Motor neuron (in vitro differentiated cells): ENCODE results near the gene DTD2. TPM values are rescaled to one million over a fixed set of nuclear protein-coding genes. Genes with fewer than 3 reads are reported as not detected.

Source experiments
- ATAC-seq, 8 experiments: fragments of 200-7000 bp; cut with Tn5 transposase; replicated peaks in 6 of 8; 2 replicates each; pipeline ENCODE4 v1.8.0; 2021; ENCODE audit warnings: mild to moderate bottlenecking in 8 of 8, moderate library complexity in 8 of 8
- H3K27ac ChIP-seq, 2 donors: fragments of 250-450 bp; sonication (Bioruptor Pico); 2 replicates each; pipeline ENCODE4 v1.9.0; 2021; ENCODE audit warnings: antibody characterized with exemption in 2 of 2, mild to moderate bottlenecking in 2 of 2, moderate library complexity in 1 of 2
- H3K4me1 ChIP-seq, 2 donors: fragments of 250-450 bp; sonication (Bioruptor Pico); replicated peaks in 1 of 2; 2 replicates each; pipeline ENCODE4 v1.6.1; 2021; ENCODE audit warnings: antibody characterized with exemption in 2 of 2, mild to moderate bottlenecking in 2 of 2, moderate library complexity in 1 of 2
- H3K4me3 ChIP-seq, 5 donors: fragments of 250-450 bp; sonication (Bioruptor Pico); 2 replicates each; pipeline ENCODE4 v1.9.0; 2021; ENCODE audit warnings: antibody characterized with exemption in 5 of 5, mild to moderate bottlenecking in 5 of 5, moderate library complexity in 4 of 5
- WGBS, 10 experiments: fragments of 450-650 bp; shearing (Covaris generic); methylation state at CpG; one replicate each; pipeline ENCODE4 v1.0.0; 2022; 5-methylcytosine and 5-hydroxymethylcytosine counted together
- in situ Hi-C, 9 experiments: fragments of 400-800 bp; cut with MboI; loops; one replicate each; pipeline ENCODE4 v1.15.0; 2021; ENCODE audit warnings: low sequenced_read_pairs in 9 of 9, low pct_unique_long_range_greater_than_20kb in 2 of 9; ENCODE audit not compliant: unreplicated experiment in 9 of 9
- total RNA-seq, 8 experiments: library from RNA; unstranded; fragments of 300-600 nt; gene quantifications; 2 replicates each; pipeline versions ENCODE4 v1.2.3 to v1.2.4, GENCODE V29; 2022

DTD2 gene
- 10 to 100 TPM; 16.1 to 29.3 (median 23.3) TPM for total RNA-seq

- ATAC-seq: peak; percentile 97 to 99 (median 98)
Observed at GRCh38 chr14:31456841-31457664, at the start of gene DTD2. Gene DTD2 (minus strand): TSS chr14:31457506. CDS start chr14:31457393, 113 bp downstream.

GRCh38 chr14:31505411-31505810, 48.1 kb upstream of the DTD2 start:
- in situ Hi-C loops: loop anchor here in 5 of 9 experiments (25.0 kb wide), 3 partner anchors 407 to 757 kb away; no protein-coding TSS in a partner anchor
- Histone ChIP-seq H3K4me1 (no peaks in the 10 kb centered on the region), H3K27ac (no peak overlapping the region), H3K4me3 (no peak overlapping the region)
- WGBS, 10 experiments: 0 to 100% (median 100%) methylated on average over 1 of the region's 1 CpG; no CpG with 5 or more reads in 6 of the 10 experiments
- ATAC-seq: peak in 1 of 8 experiments; percentile 39

More at GRCh38 chr14:31456841-31457664, at the start of gene DTD2:
- in situ Hi-C loops: no loop called here
- Histone ChIP-seq H3K4me3 (peak within 1 kb of the TSS; percentile 54 to 84 (median 70)), H3K27ac (peak within 1 kb of the TSS; percentile 88 to 96), H3K4me1 (peaks cover 9 to 17% of the 10 kb centered on the region in 2 donors)
- 0 to 7% (median 0%) methylated on average over 1 to 28 of the region's 70 CpGs for WGBS, 10 experiments

- Histone ChIP-seq H3K4me3 (no peak overlapping the region), H3K27ac (no peak overlapping the region), H3K4me1 (no peaks in the 10 kb centered on the region)
- no peak for ATAC-seq
- 0 to 89% (median 59%) methylated on average over 1 to 2 of the region's 2 CpGs; no CpG with 5 or more reads in 3 of the 10 experiments for WGBS, 10 experiments
- in situ Hi-C loops: loop anchor here in 5 of 9 experiments (25.0 kb wide), 3 partner anchors 410 to 760 kb away; no protein-coding TSS in a partner anchor
Observed at GRCh38 chr14:31501870-31502269, 44.6 kb upstream of the DTD2 start.

- Histone ChIP-seq H3K4me1 (no peaks in the 10 kb centered on the region), H3K4me3 (no peak overlapping the region), H3K27ac (no peak overlapping the region)
- WGBS, 10 experiments: 33 to 100% (median 80%) methylated on average over 1 to 6 of the region's 8 CpGs; no CpG with 5 or more reads in 1 of the 10 experiments
- in situ Hi-C loops: no loop called here
- no peak for ATAC-seq
Observed at GRCh38 chr14:31492759-31493498, 35.6 kb upstream of the DTD2 start.

GRCh38 chr14:31489691-31490090, 32.4 kb upstream of the DTD2 start:
- in situ Hi-C loops: no loop called here
- Histone ChIP-seq H3K27ac (no peak overlapping the region), H3K4me3 (no peak overlapping the region), H3K4me1 (no peaks in the 10 kb centered on the region)
- ATAC-seq: no peak

GRCh38 chr14:31487886-31488285, 30.6 kb upstream of the DTD2 start, which contains the start of gene GPR33:
Gene GPR33 (minus strand): TSS chr14:31488039. CDS start chr14:31483965, 4,074 bp downstream.
- ATAC-seq: no peak
- Histone ChIP-seq H3K4me3 (no peak within 1 kb of the TSS), H3K27ac (no peak within 1 kb of the TSS), H3K4me1 (no peaks in the 10 kb centered on the region)
- WGBS, 10 experiments: 0 to 100% (median 40%) methylated on average over 1 of the region's 1 CpG; no CpG with 5 or more reads in 3 of the 10 experiments
- in situ Hi-C loops: no loop called here

GRCh38 chr14:31486764-31487163, 29.5 kb upstream of the DTD2 start:
- 37 to 100% (median 83%) methylated on average over 1 to 2 of the region's 2 CpGs; no CpG with 5 or more reads in 5 of the 10 experiments for WGBS, 10 experiments
- Histone ChIP-seq H3K4me1 (no peaks in the 10 kb centered on the region), H3K4me3 (no peak overlapping the region), H3K27ac (no peak overlapping the region)
- in situ Hi-C loops: no loop called here
- ATAC-seq: no peak

GRCh38 chr14:31484754-31485153, 27.4 kb upstream of the DTD2 start:
- ATAC-seq: no peak
- Histone ChIP-seq H3K4me3 (no peak overlapping the region), H3K4me1 (no peaks in the 10 kb centered on the region), H3K27ac (no peak overlapping the region)
- WGBS, 10 experiments: 85 to 100% (median 97%) methylated on average over 1 to 3 of the region's 3 CpGs; no CpG with 5 or more reads in 6 of the 10 experiments
- in situ Hi-C loops: no loop called here

- Histone ChIP-seq H3K4me3 (no peak overlapping the region), H3K27ac (no peak overlapping the region), H3K4me1 (no peaks in the 10 kb centered on the region)
- WGBS, 10 experiments: 16 to 98% (median 70%) methylated on average over 1 to 4 of the region's 4 CpGs; no CpG with 5 or more reads in 2 of the 10 experiments
- in situ Hi-C loops: no loop called here
- ATAC-seq: no peak
Observed at GRCh38 chr14:31480156-31480555, 22.9 kb upstream of the DTD2 start.

- ATAC-seq: peak in 5 of 8 experiments; percentile 19 to 71 (median 39)
- Histone ChIP-seq H3K4me1 (no peaks in the 10 kb centered on the region), H3K27ac (no peak overlapping the region), H3K4me3 (no peak overlapping the region)
- WGBS, 10 experiments: 21 to 84% (median 63%) methylated on average over 1 to 3 of the region's 3 CpGs; no CpG with 5 or more reads in 2 of the 10 experiments
- in situ Hi-C loops: no loop called here
Observed at GRCh38 chr14:31479027-31479426, 21.7 kb upstream of the DTD2 start.

GRCh38 chr14:31477248-31477647, 19.9 kb upstream of the DTD2 start:
- Histone ChIP-seq H3K27ac (no peak overlapping the region), H3K4me3 (no peak overlapping the region), H3K4me1 (no peaks in the 10 kb centered on the region)
- in situ Hi-C loops: no loop called here
- no peak for ATAC-seq
- WGBS, 10 experiments: 80 to 89% (median 87%) methylated on average over 3 of the region's 6 CpGs; no CpG with 5 or more reads in 7 of the 10 experiments

- no peaks in the 10 kb centered on the region for H3K4me1 ChIP-seq
- ATAC-seq: no peak
- H3K27ac ChIP-seq: no peak overlapping the region
- 25 to 100% (median 80%) methylated on average over 1 to 4 of the region's 4 CpGs for WGBS, 10 experiments
- in situ Hi-C loops: no loop called here
- no peak overlapping the region for H3K4me3 ChIP-seq
Observed at GRCh38 chr14:31476131-31476866, 19.0 kb upstream of the DTD2 start.
